Measurements from ENCODE around the gene TMEM151A. TPM values are rescaled to one million over a fixed set of nuclear protein-coding genes. Genes with fewer than 3 reads are reported as not detected.

TMEM151A gene
- total and polyA plus RNA-seq, 7 donors, result 0.27 to 0.36 (median 0.36) TPM; not detected in 4

- H3K27me3 ChIP-seq, result no peaks in the 10 kb centered on the region
- WGBS, 2 donors, result 91 to 96% methylated on average over 2 of the region's 2 CpGs
- no peaks in the 10 kb centered on the region for H3K9me3 ChIP-seq
- TF ChIP-seq POLR2A (IDR thresholded peaks at IDR 0.05) (no peak), CTCF (IDR thresholded peaks at IDR 0.05) (no peak), POLR2AphosphoS5 (IDR thresholded peaks at IDR 0.05) (no peak), EP300 (IDR thresholded peaks at IDR 0.05) (no peak)
- no peak overlapping the region for H3K4me3 ChIP-seq
- intact Hi-C loops (cut with DNase I), result no loop called here
- DNase-seq, result no peak
- H3K4me1 ChIP-seq, result peaks cover 0 to 20% (median 15%) of the 10 kb centered on the region in 4 donors
- H3K36me3 ChIP-seq, result peaks cover 11 to 49% (median 29%) of the 10 kb centered on the region in 4 donors
- H3K27ac ChIP-seq, result no peak overlapping the region
These were observed 32.5 kb upstream of the TMEM151A start for GRCh38 chr11:66259225-66259624.

GRCh38 chr11:66259956-66260355, 31.7 kb upstream of the TMEM151A start:
- Histone ChIP-seq H3K4me3 (no peak overlapping the region), H3K9me3 (no peaks in the 10 kb centered on the region), H3K27me3 (no peaks in the 10 kb centered on the region), H3K27ac (no peak overlapping the region), H3K36me3 (peaks cover 11 to 57% (median 32%) of the 10 kb centered on the region in 4 donors), H3K4me1 (peaks cover 0 to 20% (median 15%) of the 10 kb centered on the region in 4 donors)
- 94% methylated on average over 4 of the region's 4 CpGs for WGBS, 2 donors
- TF ChIP-seq CTCF (IDR thresholded peaks at IDR 0.05), result no peak
- no peak for TF ChIP-seq POLR2AphosphoS5 (IDR thresholded peaks at IDR 0.05)
- TF ChIP-seq POLR2A (IDR thresholded peaks at IDR 0.05), result no peak
- no peak for TF ChIP-seq EP300 (IDR thresholded peaks at IDR 0.05)
- intact Hi-C loops (cut with DNase I), result no loop called here
- DNase-seq, result no peak

GRCh38 chr11:66261578-66261977, 30.1 kb upstream of the TMEM151A start:
- no peaks in the 10 kb centered on the region for H3K27me3 ChIP-seq
- intact Hi-C loops (cut with DNase I), result no loop called here
- no peak for TF ChIP-seq POLR2A (IDR thresholded peaks at IDR 0.05)
- TF ChIP-seq EP300 (IDR thresholded peaks at IDR 0.05), result no peak
- no peak for TF ChIP-seq POLR2AphosphoS5 (IDR thresholded peaks at IDR 0.05)
- no peak for TF ChIP-seq CTCF (IDR thresholded peaks at IDR 0.05)
- H3K9me3 ChIP-seq, result no peaks in the 10 kb centered on the region
- H3K4me3 ChIP-seq, result no peak overlapping the region
- no peak for DNase-seq
- WGBS, 2 donors, result 96% methylated on average over 16 of the region's 16 CpGs
- H3K27ac ChIP-seq, result no peak overlapping the region
- peaks cover 11 to 66% (median 35%) of the 10 kb centered on the region in 4 donors for H3K36me3 ChIP-seq
- H3K4me1 ChIP-seq, result peaks cover 0 to 30% (median 20%) of the 10 kb centered on the region in 4 donors

GRCh38 chr11:66262191-66262590, 29.5 kb upstream of the TMEM151A start:
- peaks cover 11 to 66% (median 35%) of the 10 kb centered on the region in 4 donors for H3K36me3 ChIP-seq
- H3K4me3 ChIP-seq, result no peak overlapping the region
- H3K27me3 ChIP-seq, result no peaks in the 10 kb centered on the region
- no peak overlapping the region for H3K27ac ChIP-seq
- peaks cover 0 to 29% (median 21%) of the 10 kb centered on the region in 4 donors for H3K4me1 ChIP-seq
- TF ChIP-seq POLR2AphosphoS5 (IDR thresholded peaks at IDR 0.05), result no peak
- no peak for TF ChIP-seq CTCF (IDR thresholded peaks at IDR 0.05)
- no peak for TF ChIP-seq EP300 (IDR thresholded peaks at IDR 0.05)
- no peak for TF ChIP-seq POLR2A (IDR thresholded peaks at IDR 0.05)
- DNase-seq, result no peak
- no peaks in the 10 kb centered on the region for H3K9me3 ChIP-seq
- WGBS, 2 donors, result 95 to 96% methylated on average over 5 of the region's 5 CpGs
- intact Hi-C loops (cut with DNase I), result no loop called here

- intact Hi-C loops (cut with DNase I), result no loop called here
- Histone ChIP-seq H3K27ac (no peak overlapping the region), H3K36me3 (peaks cover 11 to 66% (median 35%) of the 10 kb centered on the region in 4 donors), H3K9me3 (no peaks in the 10 kb centered on the region), H3K27me3 (no peaks in the 10 kb centered on the region), H3K4me1 (peaks cover 0 to 29% (median 21%) of the 10 kb centered on the region in 4 donors), H3K4me3 (no peak overlapping the region)
- 95 to 97% methylated on average over 12 of the region's 12 CpGs for WGBS, 2 donors
- TF ChIP-seq POLR2AphosphoS5 (IDR thresholded peaks at IDR 0.05) (no peak), EP300 (IDR thresholded peaks at IDR 0.05) (no peak), POLR2A (IDR thresholded peaks at IDR 0.05) (no peak), CTCF (IDR thresholded peaks at IDR 0.05) (no peak)
- DNase-seq, result no peak
These were observed 29.0 kb upstream of the TMEM151A start for GRCh38 chr11:66262696-66263095.
